Measurements from ENCODE around the gene RNF14. TPM values are rescaled to one million over a fixed set of nuclear protein-coding genes. Genes with fewer than 3 reads are reported as not detected.

The RNF14 gene
- total RNA-seq, 1 experiment from 2014 or later, result 20.1 TPM

DNA sequence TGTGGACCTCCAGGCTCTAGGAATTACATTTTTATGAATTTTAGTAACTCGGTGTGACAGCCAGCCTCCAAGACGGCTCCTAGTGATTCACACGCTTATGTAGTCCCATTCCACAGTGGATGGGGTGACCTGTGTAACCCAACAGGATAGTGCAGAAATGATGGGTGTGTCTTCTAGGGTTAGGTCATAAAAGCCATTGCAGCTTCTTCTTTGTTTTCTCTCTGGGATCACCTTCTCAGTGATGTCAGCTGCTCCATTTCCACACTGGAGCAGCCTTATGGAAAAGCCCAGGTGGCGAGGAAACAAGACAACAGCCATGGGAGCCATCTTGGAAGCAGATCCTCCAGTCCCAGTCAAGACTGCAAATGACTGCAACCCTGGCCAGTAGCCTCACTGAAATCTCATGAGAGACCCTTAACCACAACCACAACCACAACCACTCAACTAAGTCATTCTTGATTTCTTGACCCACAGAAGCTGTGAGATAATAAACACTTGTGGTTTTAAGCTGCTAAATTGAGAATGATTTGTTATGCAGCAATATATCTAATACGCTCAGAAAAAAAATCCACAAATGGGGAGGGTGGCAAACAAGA, 49.0 kb downstream of the RNF14 start:
- no peak overlapping the region for H3K56ac ChIP-seq (ENCODE audit: insufficient read length, low read depth, low read length)
- H3K4ac ChIP-seq (ENCODE audit: low read depth, low read length), result no peak overlapping the region
- peaks cover 2% of the 10 kb centered on the region for H3K23me2 ChIP-seq (ENCODE audit: insufficient read length, low read depth, low read length, poor library complexity, severe bottlenecking)
- no peaks in the 10 kb centered on the region for H3K27me3 ChIP-seq (ENCODE audit: insufficient read depth, low read length)
- no peaks in the 10 kb centered on the region for H3K9me3 ChIP-seq (ENCODE audit: control insufficient read depth, low read depth, low read length)
- H2BK15ac ChIP-seq (ENCODE audit: low read depth, low read length), result no peak overlapping the region
- peaks cover 0 to 7% (median 0%) of the 10 kb centered on the region in 3 experiments; a peak in 3 of 7 replicates for H3K36me3 Mint-ChIP-seq (ENCODE audit: insufficient read depth in 1 of 3, low read depth in 3 of 3)
- no peak overlapping the region for H3K18ac ChIP-seq (ENCODE audit: insufficient read length, low read depth, low read length)
- no peak overlapping the region for H3T11ph ChIP-seq (ENCODE audit: low read length)
- no peak overlapping the region for H2BK20ac ChIP-seq (ENCODE audit: low read depth, low read length, poor library complexity, severe bottlenecking)
- H3K9ac ChIP-seq (ENCODE audit: extremely low read depth, insufficient read length, low read length), result no peak overlapping the region
- TF ChIP-seq CTCF (conservative IDR thresholded peaks at IDR 0.05), result no peak
- H3K79me1 ChIP-seq (ENCODE audit: insufficient read depth, low read depth, low read length, poor library complexity, severe bottlenecking), result no peaks in the 10 kb centered on the region
- no peak overlapping the region for H3K27ac ChIP-seq (ENCODE audit: insufficient read length, low read depth, low read length)
- no peak for DNase-seq
- H2BK120ac ChIP-seq (ENCODE audit: low read depth, low read length, poor library complexity, severe bottlenecking), result no peak overlapping the region
- WGBS (ENCODE audit: extremely low coverage, insufficient read length, low lambda C conversion rate), result no CpG with 5 or more reads among the region's 5 CpGs
- H2BK5ac ChIP-seq (ENCODE audit: insufficient read length, low read length), result no peak overlapping the region
- H4K8ac ChIP-seq (replicated peaks; ENCODE audit: insufficient read length, low read depth, low read length), result no peak overlapping the region
- H4K91ac ChIP-seq (ENCODE audit: insufficient read length, low read depth, low read length), result no peak overlapping the region
- no peaks in the 10 kb centered on the region for H3K79me2 ChIP-seq (ENCODE audit: insufficient read depth, low read length)
- H3K14ac ChIP-seq (ENCODE audit: insufficient read depth, low read length), result no peak overlapping the region
- H3K4me3 Mint-ChIP-seq, result no peak overlapping the region
- no peak overlapping the region for H3K23ac ChIP-seq (ENCODE audit: insufficient read length, low read depth, low read length)
- no peaks in the 10 kb centered on the region for H3K4me1 ChIP-seq (ENCODE audit: insufficient read depth, low read length)
- H4K5ac ChIP-seq (ENCODE audit: insufficient read length, low read depth, low read length), result no peak overlapping the region
- no peak overlapping the region for H3K27ac Mint-ChIP-seq
- H3K27me3 Mint-ChIP-seq (ENCODE audit: low read depth), result peaks cover 2% of the 10 kb centered on the region
- no peak overlapping the region for H2AFZ ChIP-seq (ENCODE audit: low read length)
- H3K9me3 Mint-ChIP-seq, result peaks cover 7 to 11% of the 10 kb centered on the region in 2 experiments; a peak in 4 of 5 replicates
- no peak overlapping the region for H2AK5ac ChIP-seq (ENCODE audit: insufficient read length, low read length)
- no peaks in the 10 kb centered on the region for H4K20me1 ChIP-seq (ENCODE audit: control insufficient read depth, insufficient read depth, insufficient read length)
- H2BK12ac ChIP-seq (ENCODE audit: insufficient read length, low read depth, low read length), result no peak overlapping the region
- H3K4me1 Mint-ChIP-seq, result peaks cover 2 to 6% of the 10 kb centered on the region in 2 experiments; a peak in 3 of 4 replicates
- no peak overlapping the region for H3K4me2 ChIP-seq (ENCODE audit: insufficient read depth, insufficient read length, low read length)
